Measurements from ENCODE around the gene TMEM9. TPM values are rescaled to one million over a fixed set of nuclear protein-coding genes. Genes with fewer than 3 reads are reported as not detected.

TMEM9 gene
- 70.3 and 97.8 TPM in 2 replicates for total RNA-seq

GRCh38 chr1:201154389-201155165, at the start of gene TMEM9:
TMEM9 (minus strand) TSS chr1:201154474; CDS start chr1:201153923, 551 bp downstream.

GRCh38 chr1:201190624-201191051, 36.4 kb upstream of the TMEM9 start, which contains the start of gene IGFN1:
IGFN1 (plus strand) TSS chr1:201190824; CDS start chr1:201193294, 2,470 bp downstream.

GRCh38 chr1:201126832-201127754, 27.2 kb downstream of the TMEM9 start, which contains the start of gene ASCL5:
ASCL5 (minus strand) TSS chr1:201127184; CDS start chr1:201115372, 11,812 bp downstream.

GRCh38 chr1:201112173-201112731, 42.0 kb downstream of the TMEM9 start, which contains the start of gene CACNA1S:
CACNA1S (minus strand) TSS chr1:201112426; CDS start chr1:201112339, 87 bp downstream.

Other genes starting within 250 kb of the TMEM9 start
- 2.2 and 4.0 TPM in 2 replicates for gene KIF21B, start 130.8 kb downstream of the TMEM9 start, total RNA-seq
- not detected in 2 replicates for gene CACNA1S, start 42.0 kb downstream of the TMEM9 start, total RNA-seq
- gene ASCL5, start 27.3 kb downstream of the TMEM9 start, total RNA-seq, result 0.21 TPM in 1 of 2 replicates, not detected in the other
- gene IGFN1, start 36.4 kb upstream of the TMEM9 start, total RNA-seq, result 0.48 TPM in 1 of 2 replicates, not detected in the other
- 263 and 280 TPM in 2 replicates for gene PKP1, start 129.0 kb upstream of the TMEM9 start, total RNA-seq
- 0.48 and 1.3 TPM in 2 replicates for gene TNNT2, start 223.2 kb upstream of the TMEM9 start, total RNA-seq
- 186 and 189 TPM in 2 replicates for gene LAD1, start 244.8 kb upstream of the TMEM9 start, total RNA-seq